ENCODE measurements around the gene NSD2.

NSD2 gene

GRCh38 chr4:1975391-1975801 lies 104.2 kb downstream of the NSD2 start:
- no peak for DNase-seq

GRCh38 chr4:1975880-1976279 lies 104.7 kb downstream of the NSD2 start:
- DNase-seq: no peak

- no peak for DNase-seq
Measured at GRCh38 chr4:1976416-1977352, 105.5 kb downstream of the NSD2 start.

- no peak for DNase-seq
Measured at GRCh38 chr4:1978226-1978625, 107.0 kb downstream of the NSD2 start.

GRCh38 chr4:1978741-1979476 lies 107.7 kb downstream of the NSD2 start:
- DNase-seq: no peak

- no peak for DNase-seq
Measured at GRCh38 chr4:1979477-1980196, 108.4 kb downstream of the NSD2 start.

GRCh38 chr4:1980561-1981041 lies 109.4 kb downstream of the NSD2 start:
- DNase-seq: no peak

- no peak for DNase-seq
Measured at GRCh38 chr4:1981251-1982058, 110.3 kb downstream of the NSD2 start.

GRCh38 chr4:1982124-1983052 lies 111.2 kb downstream of the NSD2 start:
- DNase-seq: no peak

- no peak for DNase-seq
Measured at GRCh38 chr4:1983053-1983845, 112.1 kb downstream of the NSD2 start.

GRCh38 chr4:1983846-1984405 lies 112.7 kb downstream of the NSD2 start:
- no peak for DNase-seq

GRCh38 chr4:1984406-1985191 lies 113.4 kb downstream of the NSD2 start:
- no peak for DNase-seq

- no peak for DNase-seq
Measured at GRCh38 chr4:1985294-1985693, 114.1 kb downstream of the NSD2 start.

GRCh38 chr4:1985780-1986577 lies 114.8 kb downstream of the NSD2 start:
- no peak for DNase-seq

GRCh38 chr4:1986578-1987210 lies 115.5 kb downstream of the NSD2 start:
- DNase-seq: no peak

GRCh38 chr4:1987296-1987695 lies 116.1 kb downstream of the NSD2 start:
- DNase-seq: no peak

- DNase-seq: no peak
Measured at GRCh38 chr4:1987721-1988326, 116.6 kb downstream of the NSD2 start.
